GF-D8 (cell line): ENCODE results near the gene SECTM1.
"Not testable (repeated sequence)": the region's sequence is repeated elsewhere in the genome, so short reads cannot be mapped to it uniquely, and the experiment has no call there.

ENCODE experiments used
- DNase-seq: peaks from one replicate; lab custom pipeline; 2025; lab: John Stamatoyannopoulos, UW

The SECTM1 gene

DNA sequence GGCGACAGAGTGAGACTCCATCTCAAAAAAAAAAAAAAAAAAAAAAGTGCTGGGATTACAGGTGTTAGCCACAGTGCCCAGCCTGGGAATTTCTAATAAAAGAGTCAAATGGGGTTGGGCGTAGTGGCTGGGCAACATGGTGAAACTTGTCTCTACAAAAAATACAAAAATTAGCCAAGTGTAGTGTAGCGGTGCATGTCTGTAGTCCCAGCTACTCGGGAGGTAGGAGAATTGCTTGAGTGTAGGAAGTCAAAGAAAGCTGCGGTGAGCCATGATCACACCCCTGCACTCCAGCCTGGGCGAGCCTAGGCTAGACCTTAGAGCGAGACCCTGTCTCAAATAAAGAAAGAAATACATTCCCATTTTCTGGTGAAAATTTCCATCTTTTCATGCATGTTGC is 35.6 kb upstream of the SECTM1 start:
- DNase-seq, result no peak

DNA sequence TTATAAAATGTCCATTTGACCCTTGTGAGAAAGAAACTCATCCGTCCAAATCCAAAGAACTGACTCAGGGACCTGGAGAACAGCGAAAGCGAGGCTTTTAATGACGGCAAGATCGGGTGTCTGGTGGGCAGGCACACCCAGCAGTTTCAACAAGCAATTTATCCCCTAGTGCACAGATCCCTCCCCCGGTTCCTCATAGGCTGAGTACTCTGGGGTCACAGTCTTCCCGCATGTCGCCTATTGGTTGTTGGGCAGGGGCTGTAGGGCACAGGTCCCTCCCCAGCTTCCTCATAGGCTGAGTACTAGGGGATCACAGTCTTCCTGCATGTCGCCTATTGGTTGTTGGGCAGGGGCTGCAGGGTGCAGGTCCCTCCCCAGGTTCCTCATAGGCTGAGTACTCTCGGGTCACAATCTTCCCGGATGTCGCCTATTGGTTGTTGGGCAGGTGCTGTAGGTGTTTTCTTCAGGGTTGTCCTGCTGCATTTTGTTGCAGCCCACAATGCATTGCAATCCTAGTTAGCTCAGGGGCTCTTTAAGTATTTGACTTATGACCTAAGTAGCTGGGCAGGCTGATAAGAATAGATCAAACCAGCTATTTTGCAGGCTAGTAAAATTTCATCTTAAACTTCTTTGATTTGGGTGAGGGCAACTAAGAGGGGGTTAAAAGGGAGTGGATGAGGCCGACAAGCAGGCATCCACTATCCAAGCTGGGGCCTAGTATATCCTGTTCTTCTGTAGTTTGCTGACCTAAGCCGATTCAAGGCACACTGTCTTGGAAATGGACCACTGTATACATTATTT is 34.4 kb upstream of the SECTM1 start:
- no peak for DNase-seq

- no peak for DNase-seq
Observed at GRCh38 chr17:82366749-82367148, 33.2 kb upstream of the SECTM1 start.

DNA sequence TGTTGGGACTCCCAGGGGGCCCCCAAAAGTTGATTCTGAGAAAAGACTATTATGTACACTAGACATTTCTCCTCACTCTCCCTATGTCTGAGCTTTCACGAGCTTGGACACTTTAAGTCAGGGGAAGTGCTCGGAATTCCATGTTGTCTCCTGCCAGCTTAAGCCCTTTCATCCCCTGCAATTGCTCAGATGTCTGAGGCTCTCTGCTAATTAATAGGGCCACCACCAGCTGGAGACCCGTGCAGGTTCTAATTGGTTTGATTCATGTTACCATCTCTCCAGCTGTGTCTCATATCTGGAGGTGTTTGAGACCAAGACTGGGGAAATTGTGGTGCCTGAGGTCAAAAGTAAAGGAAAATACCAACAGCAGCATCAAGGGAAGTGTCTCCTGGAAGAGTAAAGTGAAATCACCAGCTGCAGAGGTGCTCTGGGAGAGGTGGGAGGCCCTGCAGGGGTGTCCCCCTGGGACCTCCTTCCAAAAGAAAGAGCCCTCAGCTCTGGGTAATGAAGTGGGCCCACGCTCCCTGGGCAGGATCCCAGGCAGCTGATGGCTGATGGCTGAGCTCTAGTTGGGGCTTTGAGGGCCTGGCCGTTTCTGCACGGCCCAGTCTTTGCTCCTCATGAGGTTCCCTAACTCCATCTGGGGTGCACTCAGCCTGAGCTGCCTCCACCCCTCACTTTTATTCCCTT is 32.2 kb upstream of the SECTM1 start:
- no peak for DNase-seq

DNA sequence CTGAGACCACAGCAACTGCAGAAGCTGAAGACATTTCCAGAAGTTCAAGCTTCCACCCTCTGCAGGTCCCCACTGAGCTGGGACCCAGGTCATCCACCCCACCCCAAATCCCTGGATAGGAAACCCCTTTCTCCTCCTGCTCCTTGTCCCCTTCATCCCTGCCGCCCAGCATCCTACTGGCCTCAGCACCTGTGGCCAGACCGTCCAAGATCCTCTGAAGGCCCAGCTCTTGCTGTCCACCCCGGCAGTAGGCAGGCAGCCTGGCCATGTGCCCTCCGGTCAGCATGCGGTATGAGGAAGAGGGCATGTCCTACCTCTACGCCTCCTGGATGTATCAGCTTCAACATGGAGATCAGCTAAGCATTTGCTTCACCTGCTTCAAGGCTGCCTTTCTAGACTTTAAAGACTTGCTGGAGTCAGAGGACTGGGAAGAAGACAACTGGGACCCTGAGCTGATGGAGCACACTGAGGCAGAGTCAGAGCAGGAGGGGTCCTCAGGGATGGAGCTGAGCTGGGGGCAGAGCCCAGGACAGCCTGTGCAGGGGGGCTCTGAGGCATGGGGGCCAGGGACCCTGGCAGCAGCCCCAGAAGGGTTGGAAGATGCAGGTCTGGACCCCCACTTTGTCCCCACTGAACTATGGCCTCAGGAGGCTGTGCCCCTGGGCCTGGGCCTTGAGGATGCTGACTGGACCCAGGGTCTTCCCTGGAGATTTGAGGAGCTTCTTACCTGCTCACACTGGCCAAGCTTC is 28.5 kb upstream of the SECTM1 start:
- DNase-seq, result no peak

GRCh38 chr17:82359451-82360074 is 26.0 kb upstream of the SECTM1 start:
- DNase-seq, result not testable (repeated sequence)

DNA sequence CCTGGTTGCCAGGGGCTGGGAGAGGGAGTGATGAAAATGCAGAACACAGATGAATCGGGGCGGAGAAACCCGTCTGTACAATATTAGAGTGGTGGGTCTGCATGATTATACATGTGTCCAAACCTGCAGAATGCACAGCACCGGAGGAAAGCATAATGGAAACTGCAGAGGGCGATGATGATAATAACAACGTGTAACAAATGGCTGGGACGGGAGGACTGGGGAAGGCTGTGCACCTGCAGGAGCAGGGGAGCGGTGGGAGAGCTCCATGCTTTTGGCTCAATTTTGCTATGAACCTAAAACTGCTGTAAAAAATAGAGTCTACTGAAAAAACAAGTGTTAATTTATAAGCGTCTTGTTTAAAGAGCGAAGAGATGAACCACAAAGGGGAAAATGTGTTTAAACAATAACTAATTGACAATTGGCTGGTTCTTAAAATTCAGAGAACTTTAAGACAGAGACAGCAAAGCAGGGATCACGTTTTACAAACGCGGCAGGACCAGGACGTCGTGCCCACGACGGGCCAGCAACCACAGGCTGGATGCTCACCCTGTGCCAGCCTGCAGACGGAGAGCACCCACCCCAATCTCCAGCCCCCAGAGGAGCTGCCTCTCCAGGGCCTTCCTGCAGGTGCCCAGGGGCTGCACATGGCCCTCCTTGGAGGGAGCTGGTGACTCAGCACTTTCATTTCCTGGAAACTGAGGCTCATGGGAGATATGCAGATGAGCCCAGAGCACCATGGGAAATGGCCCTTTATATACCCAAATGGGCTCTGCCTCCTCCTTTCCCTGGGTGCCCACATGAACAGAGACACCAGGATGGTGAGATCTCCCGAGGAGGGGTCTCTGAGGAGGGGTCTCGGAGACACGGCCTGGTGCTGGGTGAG is 25.1 kb upstream of the SECTM1 start, which contains the start of gene TEX19:
Gene TEX19, plus strand, starts transcription at position 783 of the 886 bp plus-strand sequence. CDS start 2,904 bp downstream, outside the sequence.
- peak; percentile 20 for DNase-seq

GRCh38 chr17:82357394-82357793 is 23.8 kb upstream of the SECTM1 start:
- no peak for DNase-seq

- DNase-seq, result no peak
Observed at GRCh38 chr17:82356845-82357355, 23.3 kb upstream of the SECTM1 start.

DNA sequence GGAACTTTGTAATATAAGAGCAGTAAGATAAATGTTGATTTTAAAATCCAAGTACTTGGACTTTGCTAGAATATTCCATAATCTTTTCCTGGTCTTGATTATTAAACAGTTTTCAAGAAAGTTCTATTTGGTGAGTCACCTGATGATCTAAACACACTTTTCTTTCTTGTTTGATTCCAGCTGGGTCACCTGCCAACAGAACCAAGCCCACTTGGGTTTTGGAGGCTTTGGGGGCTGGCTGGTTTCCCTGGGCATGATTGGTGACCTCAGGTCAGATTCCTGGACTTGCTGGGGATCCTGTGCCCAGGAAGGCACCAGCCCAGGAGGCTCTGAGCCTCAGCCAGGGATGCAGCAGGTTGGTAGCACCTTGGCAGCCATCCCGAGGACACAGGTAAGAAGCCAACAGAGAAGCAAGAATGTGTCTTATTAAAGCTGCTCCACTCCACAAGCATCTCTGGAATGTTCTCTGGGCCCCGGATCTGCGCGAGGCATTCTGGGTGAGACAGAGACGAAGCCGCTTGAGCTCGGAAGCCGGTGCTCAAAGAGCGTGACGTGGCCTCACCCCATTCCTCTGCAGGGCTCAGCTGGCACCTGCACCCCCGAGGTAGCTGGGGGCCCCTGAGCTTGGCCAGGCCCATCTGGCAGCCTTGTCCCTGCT is 22.3 kb upstream of the SECTM1 start:
- DNase-seq, result no peak

- DNase-seq, result no peak
Observed at GRCh38 chr17:82354804-82355308, 21.3 kb upstream of the SECTM1 start.

- no peak for DNase-seq
Observed at GRCh38 chr17:82353484-82353883, 19.9 kb upstream of the SECTM1 start.

- peak; percentile 18 for DNase-seq
Observed at GRCh38 chr17:82351713-82352488, 18.3 kb upstream of the SECTM1 start.

DNA sequence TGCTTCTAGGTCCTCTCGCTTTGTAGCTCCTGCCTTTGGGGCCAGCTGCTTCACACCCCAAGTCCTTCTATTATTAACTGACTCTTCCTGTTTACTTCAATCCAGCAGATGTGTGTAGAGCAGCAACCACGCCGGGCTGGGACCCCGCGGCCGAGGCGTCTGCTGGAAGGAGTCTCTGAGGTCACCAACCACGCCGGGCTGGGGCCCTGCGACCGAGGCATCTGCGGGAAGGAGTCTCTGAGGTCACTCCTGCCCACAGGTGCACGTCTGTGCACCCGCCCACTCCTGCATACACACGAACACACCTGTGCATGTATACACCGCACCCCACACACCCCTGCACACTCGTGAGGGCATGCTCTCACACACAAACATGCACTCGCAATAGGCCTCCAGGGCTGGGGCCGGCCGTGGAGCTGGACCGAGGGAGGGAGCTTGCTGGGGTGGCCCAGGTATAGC is 17.7 kb upstream of the SECTM1 start:
- DNase-seq, result no peak

DNA sequence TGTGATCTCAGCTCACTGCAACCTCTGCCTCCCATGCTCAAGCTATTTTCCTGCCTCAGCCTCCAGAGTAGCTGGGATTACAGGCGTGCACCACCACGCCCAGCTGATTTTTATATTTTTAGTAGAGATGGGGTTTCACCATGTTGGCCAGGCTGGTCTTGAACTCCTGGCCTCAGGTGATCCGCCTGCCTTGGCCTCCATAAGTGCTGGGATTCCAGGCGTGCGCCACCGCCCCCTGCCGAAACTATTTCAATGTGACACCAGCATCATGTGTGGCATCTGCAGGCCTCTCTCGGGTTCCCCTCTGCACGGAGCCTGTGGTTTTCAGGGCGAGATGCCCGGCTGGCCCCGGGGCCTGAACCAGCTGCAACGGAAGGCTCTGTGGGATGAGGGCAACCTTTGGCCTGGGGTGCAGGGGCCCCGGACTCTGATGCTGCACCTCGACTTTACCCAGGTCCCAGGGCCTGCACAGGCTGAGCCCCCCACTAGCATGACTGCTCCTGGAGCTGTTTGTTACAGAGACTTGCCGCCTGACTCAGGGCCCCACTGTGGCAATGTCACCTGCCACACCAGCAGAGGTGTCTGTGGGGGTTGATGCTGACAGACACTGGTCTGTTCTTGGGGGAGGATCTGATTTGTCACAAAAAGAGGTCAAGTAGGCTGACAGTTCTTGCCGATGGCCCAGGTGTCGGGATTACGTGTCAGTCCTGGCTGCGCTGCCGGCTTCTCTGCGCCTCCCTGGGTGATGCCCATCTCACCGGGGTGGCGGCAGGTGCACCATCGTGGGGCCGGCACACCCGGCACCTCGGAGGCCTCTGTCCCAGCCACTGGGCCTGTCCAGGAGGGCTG is 16.8 kb upstream of the SECTM1 start:
- peak; percentile 54 for DNase-seq

DNA sequence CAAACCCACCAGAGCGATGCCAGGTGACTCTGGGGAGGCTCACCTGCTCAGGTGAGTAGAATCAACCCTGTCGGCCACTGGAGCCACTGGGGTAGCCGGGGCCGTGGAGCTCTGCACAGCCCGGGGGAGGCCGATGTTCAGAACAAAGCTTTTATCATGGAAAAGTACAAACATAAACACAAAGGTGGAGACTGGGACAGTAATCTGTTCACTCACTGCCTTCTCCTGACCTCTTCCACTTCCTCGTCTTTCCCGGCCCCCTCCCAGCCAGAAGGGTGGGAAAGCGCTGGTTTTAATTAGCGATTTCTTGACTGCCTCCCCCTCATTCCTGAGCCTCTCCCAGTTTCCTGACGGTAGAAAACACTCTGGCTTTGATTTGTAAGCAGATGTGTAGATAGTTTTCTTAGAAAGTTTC is 15.7 kb upstream of the SECTM1 start:
- DNase-seq, result no peak

DNA sequence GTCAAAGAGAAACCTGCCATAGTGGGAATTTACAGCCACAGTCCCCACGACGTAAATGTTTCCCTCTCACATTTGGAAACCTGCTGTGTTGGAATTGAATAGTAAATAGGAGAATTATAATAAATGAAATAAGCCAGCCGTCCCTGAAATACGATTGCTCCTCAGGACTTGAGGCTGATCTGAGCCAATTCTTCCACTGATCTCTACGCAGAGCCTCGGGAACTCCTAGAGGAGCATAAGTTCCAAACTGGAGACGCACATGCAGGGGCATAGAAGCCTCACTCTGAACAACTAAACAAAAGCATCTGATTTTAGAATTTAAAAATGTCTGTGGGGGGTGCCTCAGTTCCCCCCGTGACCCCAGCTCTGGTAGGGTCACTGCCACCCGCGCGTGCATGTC is 15.3 kb upstream of the SECTM1 start:
- no peak for DNase-seq

DNA sequence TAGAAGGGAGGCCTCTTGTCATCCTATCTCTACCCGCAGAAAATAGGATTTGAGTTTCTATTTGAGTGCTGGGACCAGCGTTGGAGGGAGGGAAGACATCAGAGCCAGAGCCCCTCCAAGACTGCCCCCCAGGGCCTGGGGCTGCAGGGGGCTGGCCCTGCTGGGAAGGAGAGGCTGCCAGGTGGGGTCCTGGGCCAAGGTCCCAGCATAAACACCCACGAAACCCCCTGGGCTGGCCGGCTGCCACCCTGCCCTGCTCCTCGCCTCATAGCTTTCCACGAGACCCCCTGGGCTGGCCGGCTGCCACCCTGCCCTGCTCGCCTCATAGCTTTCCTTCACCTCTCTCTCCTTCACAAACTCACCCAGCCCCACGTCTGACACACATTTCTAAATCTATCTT is 14.9 kb upstream of the SECTM1 start:
- DNase-seq, result no peak
